CD4-positive, alpha-beta T cell treated with Interleukin-4 for 1 hour (primary cell): ENCODE data around the gene SEC24C.
"Not testable (repeated sequence)": the region's sequence is repeated elsewhere in the genome, so short reads cannot be mapped to it uniquely, and the experiment has no call there.

ENCODE experiments used
- DNase-seq, 2 donors: peaks; one replicate each; pipeline ENCODE4 v3.0.0-alpha.2; 2020 to 2022

Gene SEC24C

GRCh38 chr10:73743905-73744663 is at the start of gene SEC24C:
Gene SEC24C, plus strand, starts transcription at chr10:73744372. Its CDS starts 2,461 bp downstream, at chr10:73746833.
- DNase-seq, result peak; percentile 96

GRCh38 chr10:73695302-73695701 is 48.9 kb upstream of the SEC24C start:
- DNase-seq, result not testable (repeated sequence)

- DNase-seq, result not testable (repeated sequence)
Observed at GRCh38 chr10:73697675-73698159, 46.5 kb upstream of the SEC24C start, which contains the start of gene AGAP5. Gene AGAP5, minus strand, starts transcription at chr10:73698109. Its CDS starts 354 bp downstream, at chr10:73697755.

GRCh38 chr10:73698819-73699218 is 45.4 kb upstream of the SEC24C start:
- not testable (repeated sequence) for DNase-seq

GRCh38 chr10:73703924-73704323 is 40.2 kb upstream of the SEC24C start:
- not testable (repeated sequence) for DNase-seq

GRCh38 chr10:73705506-73706072 is 38.6 kb upstream of the SEC24C start:
- not testable (repeated sequence) for DNase-seq

GRCh38 chr10:73706488-73706887 is 37.7 kb upstream of the SEC24C start:
- not testable (repeated sequence) for DNase-seq

- DNase-seq, result not testable (repeated sequence)
Observed at GRCh38 chr10:73707628-73708027, 36.5 kb upstream of the SEC24C start.

GRCh38 chr10:73708122-73708521 is 36.0 kb upstream of the SEC24C start:
- not testable (repeated sequence) for DNase-seq

GRCh38 chr10:73711683-73712082 is 32.5 kb upstream of the SEC24C start:
- not testable (repeated sequence) for DNase-seq

GRCh38 chr10:73713912-73714311 is 30.3 kb upstream of the SEC24C start:
- not testable (repeated sequence) for DNase-seq

GRCh38 chr10:73714483-73714882 is 29.7 kb upstream of the SEC24C start:
- DNase-seq, result not testable (repeated sequence)

GRCh38 chr10:73715179-73716156 is 28.7 kb upstream of the SEC24C start:
- DNase-seq, result not testable (repeated sequence)

- no peak for DNase-seq
Observed at GRCh38 chr10:73716251-73716650, 27.9 kb upstream of the SEC24C start.

GRCh38 chr10:73717556-73717955 is 26.6 kb upstream of the SEC24C start:
- DNase-seq, result no peak

GRCh38 chr10:73720561-73720960 is 23.6 kb upstream of the SEC24C start:
- not testable (repeated sequence) for DNase-seq

GRCh38 chr10:73723516-73723915 is 20.7 kb upstream of the SEC24C start:
- no peak for DNase-seq

- peak; percentile 34 to 46 for DNase-seq
Observed at GRCh38 chr10:73729781-73730152, 14.4 kb upstream of the SEC24C start.

- peak; percentile 89 to 93 for DNase-seq
Observed at GRCh38 chr10:73730153-73730906, 13.8 kb upstream of the SEC24C start.

GRCh38 chr10:73731588-73732375 is 12.4 kb upstream of the SEC24C start:
- DNase-seq, result no peak

GRCh38 chr10:73732426-73732825 is 11.7 kb upstream of the SEC24C start:
- no peak for DNase-seq
